DMS 273 treated with DMSO at 0.1 percent for 48 hours (cell line): ENCODE measurements around the gene FECH.

Experiments used
- DNase-seq: peaks from one replicate; lab custom pipeline; 2025; lab: John Stamatoyannopoulos, UW

The FECH gene

GRCh38 chr18:57581301-57581934 is 5.1 kb downstream of the FECH start:
- DNase-seq = no peak

GRCh38 chr18:57579934-57580333 is 6.6 kb downstream of the FECH start:
- DNase-seq = no peak

GRCh38 chr18:57576316-57576715 is 10.2 kb downstream of the FECH start:
- DNase-seq = no peak

- no peak for DNase-seq
Measured at GRCh38 chr18:57575542-57575941, 11.0 kb downstream of the FECH start.

GRCh38 chr18:57574866-57575265 is 11.6 kb downstream of the FECH start:
- no peak for DNase-seq

GRCh38 chr18:57570162-57570561 is 16.3 kb downstream of the FECH start:
- DNase-seq = no peak

GRCh38 chr18:57569133-57569532 is 17.4 kb downstream of the FECH start:
- no peak for DNase-seq

GRCh38 chr18:57561728-57562423 is 24.6 kb downstream of the FECH start:
- no peak for DNase-seq

- no peak for DNase-seq
Measured at GRCh38 chr18:57561261-57561660, 25.2 kb downstream of the FECH start.

- no peak for DNase-seq
Measured at GRCh38 chr18:57559314-57559713, 27.2 kb downstream of the FECH start.

GRCh38 chr18:57555134-57555533 is 31.4 kb downstream of the FECH start:
- no peak for DNase-seq

GRCh38 chr18:57550510-57550909 is 36.0 kb downstream of the FECH start:
- DNase-seq = no peak

GRCh38 chr18:57547260-57547659 is 39.2 kb downstream of the FECH start:
- no peak for DNase-seq

- DNase-seq = no peak
Measured at GRCh38 chr18:57544936-57545660, 41.4 kb downstream of the FECH start.

GRCh38 chr18:57543560-57543959 is 42.9 kb downstream of the FECH start:
- no peak for DNase-seq

- peak; percentile 89 for DNase-seq
Measured at GRCh38 chr18:57542812-57543427, 43.6 kb downstream of the FECH start.

GRCh38 chr18:57542126-57542525 is 44.4 kb downstream of the FECH start:
- DNase-seq = no peak

- DNase-seq = no peak
Measured at GRCh38 chr18:57539702-57540101, 46.8 kb downstream of the FECH start.

GRCh38 chr18:57538614-57539013 is 47.9 kb downstream of the FECH start:
- no peak for DNase-seq

- no peak for DNase-seq
Measured at GRCh38 chr18:57534511-57534909, 52.0 kb downstream of the FECH start.

GRCh38 chr18:57533868-57534510 is 52.5 kb downstream of the FECH start:
- DNase-seq = no peak
